ENCODE results near the gene AKIRIN2.

AKIRIN2 gene

DNA sequence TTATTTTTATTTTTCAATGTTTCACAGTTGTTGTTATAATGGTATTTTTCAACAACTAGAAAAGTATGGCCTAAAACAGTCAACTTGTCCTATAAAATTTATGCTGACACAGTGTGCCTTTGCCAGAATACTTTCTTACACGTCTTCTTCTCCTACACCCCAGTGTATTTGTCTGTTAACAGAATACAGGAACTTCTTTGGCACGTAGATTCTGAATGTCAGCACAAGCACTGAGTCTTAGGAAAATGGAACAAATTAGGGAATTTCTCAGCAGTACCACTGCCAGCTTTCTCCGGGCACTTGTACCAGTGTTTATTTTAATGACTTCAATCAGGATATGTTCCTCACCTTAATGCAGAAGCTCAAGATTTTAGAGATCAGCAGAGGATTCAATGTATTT, 26.7 kb upstream of the AKIRIN2 start:
- Histone ChIP-seq H2AFZ (ENCODE audit: low read depth) (no peak overlapping the region), H3K79me2 (ENCODE audit: insufficient read depth, low read depth) (no peaks in the 10 kb centered on the region), H3K27ac (no peak overlapping the region), H3K4me2 (no peak overlapping the region), H3K9ac (no peak overlapping the region), H3K4me3 (IDR thresholded peaks at IDR 0.05; ENCODE audit: insufficient read depth, low read depth, low read length) (no peak overlapping the region), H3K36me3 (ENCODE audit: insufficient read depth) (no peaks in the 10 kb centered on the region), H4K20me1 (ENCODE audit: insufficient read depth) (no peaks in the 10 kb centered on the region), H3K4me1 (ENCODE audit: low read depth, poor library complexity, severe bottlenecking) (peaks cover 62% of the 10 kb centered on the region), H3K27me3 (ENCODE audit: insufficient read depth, low read depth) (no peaks in the 10 kb centered on the region)
- TF ChIP-seq, protein P1, sequence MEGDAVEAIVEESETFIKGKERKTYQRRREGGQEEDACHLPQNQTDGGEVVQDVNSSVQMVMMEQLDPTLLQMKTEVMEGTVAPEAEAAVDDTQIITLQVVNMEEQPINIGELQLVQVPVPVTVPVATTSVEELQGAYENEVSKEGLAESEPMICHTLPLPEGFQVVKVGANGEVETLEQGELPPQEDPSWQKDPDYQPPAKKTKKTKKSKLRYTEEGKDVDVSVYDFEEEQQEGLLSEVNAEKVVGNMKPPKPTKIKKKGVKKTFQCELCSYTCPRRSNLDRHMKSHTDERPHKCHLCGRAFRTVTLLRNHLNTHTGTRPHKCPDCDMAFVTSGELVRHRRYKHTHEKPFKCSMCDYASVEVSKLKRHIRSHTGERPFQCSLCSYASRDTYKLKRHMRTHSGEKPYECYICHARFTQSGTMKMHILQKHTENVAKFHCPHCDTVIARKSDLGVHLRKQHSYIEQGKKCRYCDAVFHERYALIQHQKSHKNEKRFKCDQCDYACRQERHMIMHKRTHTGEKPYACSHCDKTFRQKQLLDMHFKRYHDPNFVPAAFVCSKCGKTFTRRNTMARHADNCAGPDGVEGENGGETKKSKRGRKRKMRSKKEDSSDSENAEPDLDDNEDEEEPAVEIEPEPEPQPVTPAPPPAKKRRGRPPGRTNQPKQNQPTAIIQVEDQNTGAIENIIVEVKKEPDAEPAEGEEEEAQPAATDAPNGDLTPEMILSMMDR (conservative IDR thresholded peaks at IDR 0.05; ENCODE audit: low read depth, low read length), result no peak

DNA sequence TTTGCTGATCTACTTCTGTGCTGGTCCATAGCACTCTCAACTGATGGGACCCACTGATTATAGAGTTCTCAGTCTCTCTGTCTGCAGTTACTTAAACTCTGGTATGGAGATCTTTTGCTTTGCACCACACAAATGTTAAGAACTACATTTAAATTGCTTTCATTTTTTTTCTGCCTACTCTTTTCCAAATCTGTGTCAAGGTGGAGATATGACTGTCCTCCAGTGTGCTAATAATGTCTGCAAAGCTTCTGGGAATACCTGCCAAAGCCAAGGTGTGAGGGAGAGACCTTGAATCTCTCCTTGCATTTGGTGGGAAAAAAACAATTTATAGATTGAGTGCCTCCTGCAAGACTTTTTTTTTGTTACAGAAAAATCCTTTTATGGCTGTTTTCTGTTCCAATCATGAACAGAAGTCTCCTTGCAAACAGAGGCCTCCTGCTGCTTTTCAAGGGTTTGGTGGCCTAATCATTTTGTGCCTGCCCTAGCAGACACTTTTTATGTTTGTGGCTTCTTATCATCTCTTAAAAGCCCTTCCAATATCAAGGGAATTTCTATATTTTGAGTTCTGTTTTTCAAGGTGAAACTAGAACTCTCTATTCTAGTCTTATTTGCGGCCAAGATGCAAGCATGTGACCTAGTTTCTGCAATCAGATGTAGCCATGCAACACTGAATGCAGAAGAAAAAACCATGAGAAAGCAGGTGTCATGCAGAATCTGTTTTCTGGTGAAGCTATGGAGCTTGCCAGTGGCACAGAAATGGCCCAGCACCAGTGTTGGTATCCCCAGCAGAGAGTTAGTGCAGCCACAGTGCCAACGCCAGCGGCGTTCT, 23.2 kb upstream of the AKIRIN2 start:
- peak overlapping the region; percentile 14; the same call in 1 of the 2 replicates for H2AFZ ChIP-seq (ENCODE audit: low read depth)
- peaks cover 87% of the 10 kb centered on the region for H3K4me1 ChIP-seq (ENCODE audit: low read depth, poor library complexity, severe bottlenecking)
- peak overlapping the region; percentile 94 for H3K4me2 ChIP-seq

DNA sequence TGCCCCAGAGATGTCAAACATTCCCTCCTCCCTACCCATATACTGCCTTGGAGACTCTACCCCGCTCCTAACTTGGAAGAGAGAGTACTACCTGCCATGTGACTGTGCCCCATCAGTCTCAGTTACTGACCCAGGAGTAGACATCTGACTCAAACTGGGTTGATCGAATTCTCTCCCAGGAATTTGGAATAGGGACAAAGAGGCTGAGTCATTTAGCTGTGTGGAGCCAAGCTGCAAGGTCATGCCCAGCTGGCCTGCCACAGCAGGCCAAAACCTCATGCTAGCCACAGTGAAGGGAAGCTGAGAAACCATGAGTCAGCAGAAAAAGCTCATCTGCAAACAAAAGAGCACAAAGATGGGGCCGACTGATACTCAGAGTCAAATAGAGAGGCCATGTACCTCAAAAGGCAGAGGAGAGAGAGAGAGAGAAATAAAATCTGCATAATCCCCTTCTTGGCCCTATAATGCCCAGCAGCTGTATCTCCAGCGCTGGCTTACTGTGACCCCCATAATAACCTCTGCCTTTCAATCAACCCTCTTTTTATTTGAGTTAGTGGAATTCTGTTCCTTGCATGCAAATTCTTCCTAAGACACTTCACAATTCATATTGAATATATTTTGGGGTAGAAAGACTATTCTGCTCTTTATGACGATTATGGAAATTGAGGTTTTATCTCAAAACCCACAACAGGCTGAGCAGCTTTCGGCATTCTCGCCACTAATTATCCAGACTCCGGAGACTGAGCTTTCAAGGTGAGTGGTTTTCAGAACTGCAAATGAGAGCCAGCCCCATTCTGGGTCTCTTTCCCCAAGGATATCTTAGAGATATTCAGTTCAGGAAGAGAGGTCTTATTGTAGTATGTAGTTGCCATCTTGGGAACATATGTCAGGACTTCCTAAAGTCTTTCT, 21.4 kb upstream of the AKIRIN2 start:
- Histone ChIP-seq H3K27me3 (ENCODE audit: insufficient read depth, low read depth) (no peaks in the 10 kb centered on the region), H3K4me2 (peak overlapping the region; percentile 94), H4K20me1 (ENCODE audit: insufficient read depth) (no peaks in the 10 kb centered on the region), H2AFZ (ENCODE audit: low read depth) (peak overlapping the region; percentile 16; the same call in 1 of the 2 replicates), H3K4me3 (IDR thresholded peaks at IDR 0.05; ENCODE audit: insufficient read depth, low read depth, low read length) (no peak overlapping the region), H3K36me3 (ENCODE audit: insufficient read depth) (no peaks in the 10 kb centered on the region), H3K4me1 (ENCODE audit: low read depth, poor library complexity, severe bottlenecking) (peaks cover 81% of the 10 kb centered on the region), H3K27ac (peak overlapping the region; percentile 96), H3K79me2 (ENCODE audit: insufficient read depth, low read depth) (no peaks in the 10 kb centered on the region), H3K9ac (peak overlapping the region; percentile 67; the same call in 1 of the 2 replicates)
- TF ChIP-seq, protein P1 (conservative IDR thresholded peaks at IDR 0.05; ENCODE audit: low read depth, low read length), result no peak

More for the DNA sequence above, 23.2 kb upstream of the AKIRIN2 start:
- TF ChIP-seq, protein P1 (conservative IDR thresholded peaks at IDR 0.05; ENCODE audit: low read depth, low read length), result no peak
- Histone ChIP-seq H3K27me3 (ENCODE audit: insufficient read depth, low read depth) (no peaks in the 10 kb centered on the region), H3K36me3 (ENCODE audit: insufficient read depth) (no peaks in the 10 kb centered on the region), H3K27ac (peak overlapping the region; percentile 96), H3K79me2 (ENCODE audit: insufficient read depth, low read depth) (no peaks in the 10 kb centered on the region), H4K20me1 (ENCODE audit: insufficient read depth) (no peaks in the 10 kb centered on the region), H3K4me3 (IDR thresholded peaks at IDR 0.05; ENCODE audit: insufficient read depth, low read depth, low read length) (no peak overlapping the region), H3K9ac (peak overlapping the region; percentile 26; the same call in 1 of the 2 replicates)

DNA sequence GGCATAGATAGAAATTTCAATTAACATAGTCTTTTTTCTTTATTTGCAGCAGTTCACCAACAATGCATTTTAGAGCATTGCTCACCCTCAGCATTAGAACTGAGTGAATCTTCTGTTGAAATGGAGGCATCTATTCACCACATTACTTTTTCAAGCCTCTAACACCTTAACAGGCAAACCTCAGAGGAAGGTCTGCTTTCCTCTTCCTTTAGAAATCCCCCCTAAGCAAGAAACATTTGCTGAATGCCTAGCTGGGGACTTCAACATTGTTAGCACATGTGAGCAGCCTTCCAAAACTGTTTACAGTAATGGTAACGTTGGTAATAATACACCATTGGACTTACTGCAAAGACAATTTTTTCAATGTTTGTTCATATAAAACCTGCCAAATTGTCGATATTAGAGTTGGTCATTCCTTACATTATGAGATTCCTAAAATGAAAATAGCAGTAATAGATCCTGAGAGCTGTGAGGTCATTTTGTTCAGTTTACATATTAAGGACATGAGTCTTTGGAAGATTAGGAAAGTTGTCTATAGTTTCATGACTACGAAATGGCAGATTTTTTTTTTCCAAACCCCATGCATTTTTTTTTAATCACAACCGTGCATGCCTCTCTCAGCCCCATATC, 20.6 kb upstream of the AKIRIN2 start:
- Histone ChIP-seq H3K4me2 (peak overlapping the region; percentile 94), H4K20me1 (ENCODE audit: insufficient read depth) (no peaks in the 10 kb centered on the region), H2AFZ (ENCODE audit: low read depth) (peak overlapping the region; percentile 16; the same call in 1 of the 2 replicates), H3K4me1 (ENCODE audit: low read depth, poor library complexity, severe bottlenecking) (peaks cover 75% of the 10 kb centered on the region), H3K27ac (peak overlapping the region; percentile 96), H3K36me3 (ENCODE audit: insufficient read depth) (no peaks in the 10 kb centered on the region), H3K79me2 (ENCODE audit: insufficient read depth, low read depth) (no peaks in the 10 kb centered on the region), H3K9ac (peak overlapping the region; percentile 67; the same call in 1 of the 2 replicates), H3K4me3 (IDR thresholded peaks at IDR 0.05; ENCODE audit: insufficient read depth, low read depth, low read length) (no peak overlapping the region), H3K27me3 (ENCODE audit: insufficient read depth, low read depth) (no peaks in the 10 kb centered on the region)
- TF ChIP-seq, protein P1 (conservative IDR thresholded peaks at IDR 0.05; ENCODE audit: low read depth, low read length), result no peak

Measured in KMS-11 (cell line).